HUES6 (cell line): Measurements from ENCODE around the gene ACBD4.

Source experiments
- H3K27ac ChIP-seq: 2 replicates; pipeline ENCODE4 v1.7.0; 2013; ENCODE audit warnings: low read depth, mild to moderate bottlenecking, low read length, inconsistent platforms
- H3K27me3 ChIP-seq: 2 replicates; pipeline ENCODE4 v1.6.1; 2013; ENCODE audit warnings: low read length; ENCODE audit not compliant: control insufficient read depth, insufficient read depth
- H3K36me3 ChIP-seq: 2 replicates; pipeline ENCODE4 v1.6.1; 2013; ENCODE audit warnings: low read length; ENCODE audit not compliant: control insufficient read depth, insufficient read depth
- H3K4me1 ChIP-seq: 2 replicates; pipeline ENCODE4 v1.6.1; 2013; ENCODE audit warnings: low read length; ENCODE audit not compliant: control insufficient read depth, insufficient read depth
- H3K4me3 ChIP-seq: 2 replicates; pipeline ENCODE4 v1.5.1; 2013; ENCODE audit warnings: low read depth, low read length
- H3K9ac ChIP-seq: one replicate; pipeline ENCODE4 v1.6.1; 2013; ENCODE audit warnings: mild to moderate bottlenecking, low read length
- H3K9me3 ChIP-seq: 2 replicates; pipeline ENCODE4 v1.6.1; 2013; ENCODE audit warnings: low read depth, low read length; ENCODE audit not compliant: control insufficient read depth, insufficient read depth

Gene ACBD4

DNA sequence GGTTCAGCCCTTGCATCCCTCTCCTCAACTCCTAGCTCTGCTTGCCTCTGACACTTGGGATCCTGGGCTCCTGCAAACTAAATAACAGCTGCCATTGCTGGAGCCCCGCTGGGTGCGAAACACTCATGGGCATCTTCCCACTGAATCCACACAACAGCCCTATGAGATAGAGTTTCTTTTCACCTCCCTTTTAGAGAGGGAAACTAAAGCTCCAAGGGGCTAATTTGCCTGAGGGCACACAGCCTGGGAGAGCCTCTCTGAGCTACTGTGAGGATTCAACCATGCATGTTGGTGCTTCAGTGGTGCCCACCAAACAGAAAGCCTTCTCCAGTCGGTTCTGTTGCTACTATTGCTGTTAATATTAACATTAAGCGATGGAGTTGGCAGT lies 4.0 kb downstream of the ACBD4 start:
- Histone ChIP-seq H3K4me1 (peaks cover 25% of the 10 kb centered on the region), H3K9ac (no peak overlapping the region), H3K9me3 (no peaks in the 10 kb centered on the region), H3K27ac (no peak overlapping the region), H3K36me3 (no peaks in the 10 kb centered on the region), H3K4me3 (no peak overlapping the region), H3K27me3 (no peaks in the 10 kb centered on the region)

- peaks cover 36% of the 10 kb centered on the region for H3K4me1 ChIP-seq
- H3K27me3 ChIP-seq = no peaks in the 10 kb centered on the region
- H3K4me3 ChIP-seq = peak overlapping the region; percentile 63
- H3K9me3 ChIP-seq = no peaks in the 10 kb centered on the region
- no peaks in the 10 kb centered on the region for H3K36me3 ChIP-seq
- H3K27ac ChIP-seq = peak overlapping the region; percentile 18; the same call in 1 of the 2 replicates
- H3K9ac ChIP-seq = peak overlapping the region; percentile 50
These were observed 7.7 kb downstream of the ACBD4 start for GRCh38 chr17:45143094-45143670.

DNA sequence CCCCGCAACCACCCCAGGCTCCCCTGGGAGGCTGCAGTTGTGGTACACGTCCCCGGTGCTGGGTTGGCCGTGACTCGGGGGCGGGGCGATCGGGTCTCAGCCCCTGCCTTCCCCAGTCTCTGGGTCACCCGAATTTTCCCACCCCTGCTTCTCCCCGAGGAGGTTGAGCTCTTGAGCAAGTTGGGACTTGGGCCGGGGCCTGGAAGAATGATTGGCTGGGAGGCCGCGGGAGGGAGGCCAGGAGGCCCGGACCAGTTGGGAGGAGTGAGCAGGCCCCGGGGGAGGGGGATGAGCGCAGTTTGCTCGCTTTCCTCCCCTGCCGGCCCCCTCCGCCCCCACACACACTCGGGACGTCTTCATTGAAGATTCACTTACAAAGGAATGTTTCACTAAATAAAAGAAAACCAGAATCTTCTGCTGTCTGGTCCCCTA lies 8.3 kb downstream of the ACBD4 start:
- Histone ChIP-seq H3K9ac (peak overlapping the region; percentile 50), H3K36me3 (no peaks in the 10 kb centered on the region), H3K27me3 (no peaks in the 10 kb centered on the region), H3K4me1 (peaks cover 36% of the 10 kb centered on the region), H3K27ac (peak overlapping the region; percentile 18; the same call in 1 of the 2 replicates), H3K4me3 (peak overlapping the region; percentile 63), H3K9me3 (no peaks in the 10 kb centered on the region)

- Histone ChIP-seq H3K9ac (peak overlapping the region; percentile 50), H3K4me3 (peak overlapping the region; percentile 63)
These were observed 8.9 kb downstream of the ACBD4 start for GRCh38 chr17:45144199-45145034.

GRCh38 chr17:45145035-45145389 lies 9.5 kb downstream of the ACBD4 start:
- Histone ChIP-seq H3K4me3 (peak overlapping the region; percentile 63), H3K9me3 (no peaks in the 10 kb centered on the region), H3K9ac (peak overlapping the region; percentile 17), H3K4me1 (peaks cover 29% of the 10 kb centered on the region), H3K27ac (peak overlapping the region; percentile 60; the same call in 1 of the 2 replicates), H3K36me3 (no peaks in the 10 kb centered on the region), H3K27me3 (no peaks in the 10 kb centered on the region)

More at GRCh38 chr17:45144199-45145034, 8.9 kb downstream of the ACBD4 start:
- peaks cover 32% of the 10 kb centered on the region for H3K4me1 ChIP-seq
- H3K27me3 ChIP-seq = no peaks in the 10 kb centered on the region
- H3K9me3 ChIP-seq = no peaks in the 10 kb centered on the region
- H3K36me3 ChIP-seq = no peaks in the 10 kb centered on the region
- H3K27ac ChIP-seq = peak overlapping the region; percentile 60; the same call in 1 of the 2 replicates

DNA sequence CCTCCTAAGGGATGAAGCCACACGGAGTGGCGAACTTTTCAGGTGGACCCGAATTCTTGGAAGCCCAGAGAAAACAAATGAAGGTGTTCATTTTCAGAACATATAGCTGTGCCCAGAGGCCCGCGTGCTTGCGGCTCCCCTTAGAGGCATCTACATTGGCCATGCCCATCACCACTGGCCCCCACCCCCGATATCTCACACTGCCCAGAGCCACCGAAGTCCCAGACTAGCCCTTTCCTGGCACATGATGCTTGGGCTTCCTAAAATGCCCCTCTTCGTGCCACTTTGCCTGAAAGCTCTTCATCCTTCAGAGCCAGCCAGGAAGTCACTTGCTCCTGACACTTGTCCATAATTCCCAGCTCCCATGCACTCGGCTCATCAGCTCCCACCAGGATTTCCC lies 10.7 kb downstream of the ACBD4 start:
- Histone ChIP-seq H3K4me1 (peaks cover 29% of the 10 kb centered on the region), H3K27ac (no peak overlapping the region), H3K4me3 (no peak overlapping the region), H3K9me3 (no peaks in the 10 kb centered on the region), H3K27me3 (no peaks in the 10 kb centered on the region), H3K36me3 (no peaks in the 10 kb centered on the region), H3K9ac (no peak overlapping the region)

DNA sequence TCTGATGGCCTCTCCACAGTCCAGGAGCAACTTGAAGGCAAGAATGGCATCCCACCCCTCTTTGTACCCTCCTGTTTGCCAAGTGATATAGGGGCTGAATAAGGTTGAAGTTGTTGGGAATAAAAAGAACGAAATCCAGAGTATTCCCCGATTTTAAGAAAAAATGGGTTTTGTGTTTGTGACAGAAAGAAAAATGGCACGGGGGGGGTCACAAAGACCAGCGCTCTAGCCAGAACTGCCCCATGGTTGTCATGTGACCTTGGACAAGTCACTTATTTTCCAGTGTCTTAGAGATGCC lies 11.1 kb downstream of the ACBD4 start:
- Histone ChIP-seq H3K36me3 (no peaks in the 10 kb centered on the region), H3K27ac (peak overlapping the region; percentile 98), H3K27me3 (no peaks in the 10 kb centered on the region), H3K4me3 (peak overlapping the region; percentile 72), H3K4me1 (peaks cover 29% of the 10 kb centered on the region), H3K9ac (peak overlapping the region; percentile 98), H3K9me3 (no peaks in the 10 kb centered on the region)

DNA sequence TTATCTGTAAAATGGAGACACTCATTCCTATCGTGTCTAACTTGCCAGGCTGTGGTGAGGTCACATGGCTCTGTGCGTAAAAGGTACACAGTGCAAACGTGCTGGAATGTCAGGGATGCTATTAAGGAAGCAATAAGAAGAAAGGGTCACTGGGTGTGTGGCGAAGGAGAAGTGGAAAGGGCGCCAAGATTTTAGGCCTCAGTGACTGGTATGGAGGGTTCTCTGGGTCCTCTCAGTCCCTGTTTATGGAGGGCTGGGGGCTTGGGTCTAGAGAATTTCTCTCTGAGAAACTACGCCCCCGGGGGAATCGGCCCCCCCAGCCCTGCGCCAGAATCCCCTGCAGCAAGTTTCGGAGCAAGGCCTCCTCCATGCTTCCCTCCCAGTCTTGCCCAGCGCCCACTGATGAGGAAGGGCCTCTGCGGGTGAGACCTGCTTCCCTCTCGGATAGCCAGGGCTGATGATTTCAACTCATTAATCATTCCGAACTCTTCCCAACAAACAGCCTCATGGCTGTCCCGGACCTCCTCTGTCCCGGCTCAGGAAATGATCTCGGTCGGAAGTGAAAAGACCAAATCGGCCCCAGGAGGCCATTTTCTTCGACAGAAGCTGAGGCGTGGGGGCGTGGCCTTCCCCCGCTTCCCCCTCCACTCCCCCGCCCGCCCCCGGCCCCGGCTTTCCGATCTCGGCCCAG lies 11.5 kb downstream of the ACBD4 start:
- Histone ChIP-seq H3K27me3 (no peaks in the 10 kb centered on the region), H3K4me3 (peak overlapping the region; percentile 72), H3K27ac (peak overlapping the region; percentile 98), H3K36me3 (no peaks in the 10 kb centered on the region), H3K9ac (peak overlapping the region; percentile 98), H3K4me1 (peaks cover 29% of the 10 kb centered on the region), H3K9me3 (no peaks in the 10 kb centered on the region)

DNA sequence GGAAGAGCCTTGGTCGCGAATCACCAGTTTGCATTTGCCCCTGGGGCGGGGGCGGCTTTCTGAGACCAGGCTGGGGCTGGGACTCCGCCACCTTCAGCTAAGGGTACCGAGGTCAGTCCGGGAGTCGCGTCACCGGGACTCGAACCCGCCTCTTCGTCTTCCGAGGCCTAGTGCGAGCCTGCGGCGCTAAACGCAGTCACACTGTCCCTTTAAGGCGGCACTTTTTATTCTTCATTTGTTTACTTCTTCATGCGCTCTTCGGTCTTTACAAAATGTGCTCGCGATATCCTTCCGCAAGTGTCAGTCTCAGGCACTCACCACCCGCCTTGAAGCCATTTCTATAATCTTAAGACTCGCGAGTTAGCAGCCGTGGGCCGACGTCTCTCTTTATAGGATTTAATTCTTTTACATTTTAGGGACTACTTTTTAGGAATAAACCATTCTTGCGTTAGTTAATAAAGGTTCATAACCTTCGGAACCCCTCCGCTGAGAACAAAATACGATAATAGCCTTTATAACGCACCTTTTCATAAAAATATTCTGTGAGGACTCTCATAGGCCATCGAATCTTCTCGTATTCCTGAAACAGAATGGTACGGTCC lies 12.2 kb downstream of the ACBD4 start:
- Histone ChIP-seq H3K36me3 (no peaks in the 10 kb centered on the region), H3K9me3 (no peaks in the 10 kb centered on the region), H3K9ac (peak overlapping the region; percentile 98), H3K27ac (peak overlapping the region; percentile 98), H3K27me3 (no peaks in the 10 kb centered on the region), H3K4me1 (peaks cover 29% of the 10 kb centered on the region), H3K4me3 (peak overlapping the region; percentile 72)

GRCh38 chr17:45148183-45149036 lies 12.9 kb downstream of the ACBD4 start, which contains the start of gene HEXIM1:
Gene HEXIM1, plus strand, starts transcription at chr17:45148475. Its CDS starts 716 bp downstream, at chr17:45149191.
- Histone ChIP-seq H3K9me3 (no peaks in the 10 kb centered on the region), H3K9ac (peak within 1 kb of the TSS; percentile 98), H3K36me3 (no peaks in the 10 kb centered on the region), H3K4me1 (peaks cover 22% of the 10 kb centered on the region), H3K27me3 (no peaks in the 10 kb centered on the region), H3K27ac (peak within 1 kb of the TSS; percentile 98), H3K4me3 (peak within 1 kb of the TSS; percentile 93)
